GM12891 (cell line): Measurements from ENCODE around the gene CSAD.

Experiments used
- POLR2A ChIP-seq: IDR thresholded peaks from 2 replicates; pipeline ENCODE4 v1.6.1; 2011; ENCODE audit warnings: low read depth, low read length, control low read depth
- POLR2AphosphoS5 ChIP-seq: IDR thresholded peaks from 2 replicates; pipeline ENCODE4 v1.6.1; 2011; ENCODE audit warnings: low read depth, low read length, control low read depth
- SPI1 ChIP-seq: IDR thresholded peaks from 2 replicates; pipeline ENCODE4 v1.6.1; 2011; ENCODE audit warnings: low read depth, low read length, control low read depth

DNA sequence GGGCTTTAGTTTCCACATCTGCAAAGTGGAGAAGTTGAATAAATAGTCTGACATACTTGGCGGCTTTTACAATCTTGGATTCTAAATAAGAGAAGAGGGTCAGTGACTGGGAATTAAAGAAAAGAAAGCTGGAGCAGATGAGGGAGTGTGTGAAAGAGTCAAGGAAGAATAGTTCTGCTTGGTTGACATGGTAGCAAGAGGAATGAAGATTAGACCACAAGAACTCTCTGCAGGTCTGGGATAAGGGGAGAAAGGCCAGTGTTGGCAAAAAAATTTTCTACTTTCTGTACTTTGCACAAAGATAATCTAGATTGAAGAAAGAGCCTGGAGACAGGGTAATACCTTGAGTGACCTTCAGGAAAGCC is 20.4 kb upstream of the CSAD start:
- TF ChIP-seq POLR2A (no peak), POLR2AphosphoS5 (no peak), SPI1 (no peak)
